Measurements from ENCODE around the gene IFITM2. TPM values are rescaled to one million over a fixed set of nuclear protein-coding genes. Genes with fewer than 3 reads are reported as not detected.

IFITM2 gene
- polyA plus RNA-seq, 1 of the 3 experiments (the other 2 are of a cell fraction): 518 TPM

DNA sequence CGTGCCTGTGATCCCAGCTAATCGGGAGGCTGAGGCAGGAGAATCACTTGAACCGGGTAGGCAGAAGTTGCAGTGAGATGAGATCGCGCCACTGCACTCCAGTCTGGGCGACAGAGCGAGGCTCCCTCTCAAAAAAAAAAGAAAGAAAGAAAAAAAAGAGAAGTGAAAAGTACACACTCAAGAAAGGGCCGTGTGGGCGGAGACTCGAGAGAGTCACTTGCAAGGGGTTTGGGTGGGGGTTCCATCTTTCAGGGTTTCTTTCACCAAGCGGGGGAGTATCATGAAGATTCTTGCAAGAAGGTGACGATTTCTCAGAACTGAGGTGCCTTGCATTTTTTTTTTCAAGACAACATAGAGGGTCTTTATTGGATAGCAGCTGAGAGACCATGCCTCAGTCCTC is 4.3 kb upstream of the IFITM2 start:
- WGBS (ENCODE audit: low lambda C conversion rate): 84% methylated on average over 12 of the region's 12 CpGs
- no peaks in the 10 kb centered on the region for H3K36me3 ChIP-seq (replicated peaks in 1 of 2; ENCODE audit: control insufficient read depth in 1 of 2, insufficient read depth in 2 of 2, low read length in 1 of 2)
- no peak overlapping the region for H3K4me2 ChIP-seq
- H4K20me1 ChIP-seq (ENCODE audit: insufficient read depth): no peaks in the 10 kb centered on the region
- ChIA-PET POLR2A (no interaction called here), CTCF (no interaction called here)
- no peaks in the 10 kb centered on the region for H3K27me3 ChIP-seq (ENCODE audit: insufficient read depth)
- H3K79me2 ChIP-seq (ENCODE audit: insufficient read depth): no peaks in the 10 kb centered on the region
- H3K9me3 ChIP-seq: no peaks in the 10 kb centered on the region
- H3K9ac ChIP-seq: no peak overlapping the region
- H3F3A ChIP-seq (replicated peaks; ENCODE audit: insufficient read depth): peaks cover 4% of the 10 kb centered on the region
- H3K4me3 ChIP-seq (ENCODE audit: low read depth in 2 of 2, low read length in 1 of 2): no peak overlapping the region
- no peak for DNase-seq
- TF ChIP-seq ELF1 (IDR thresholded peaks at IDR 0.05) (no peak), SMC3 (IDR thresholded peaks at IDR 0.05; ENCODE audit: low read depth, low read length) (no peak), TAF1 (IDR thresholded peaks at IDR 0.05; ENCODE audit: borderline replicate concordance, low read depth, low read length) (no peak), RAD21 (IDR thresholded peaks at IDR 0.05; ENCODE audit: low read length) (no peak), POLR2AphosphoS5 (IDR thresholded peaks at IDR 0.05; ENCODE audit: low read depth, low read length) (no peak), MXI1 (IDR thresholded peaks at IDR 0.05; ENCODE audit: low read depth, low read length) (no peak), FOXM1 (IDR thresholded peaks at IDR 0.05; ENCODE audit: low read depth) (no peak), NRF1 (IDR thresholded peaks at IDR 0.05; ENCODE audit: low read depth, low read length) (no peak), CHD2 (IDR thresholded peaks at IDR 0.05; ENCODE audit: low read length, partially characterized antibody) (no peak), NFIC (IDR thresholded peaks at IDR 0.05; ENCODE audit: borderline replicate concordance) (no peak), FOSL2 (IDR thresholded peaks at IDR 0.05; ENCODE audit: borderline replicate concordance, low read depth) (no peak)
- TF ChIP-seq, protein P1, sequence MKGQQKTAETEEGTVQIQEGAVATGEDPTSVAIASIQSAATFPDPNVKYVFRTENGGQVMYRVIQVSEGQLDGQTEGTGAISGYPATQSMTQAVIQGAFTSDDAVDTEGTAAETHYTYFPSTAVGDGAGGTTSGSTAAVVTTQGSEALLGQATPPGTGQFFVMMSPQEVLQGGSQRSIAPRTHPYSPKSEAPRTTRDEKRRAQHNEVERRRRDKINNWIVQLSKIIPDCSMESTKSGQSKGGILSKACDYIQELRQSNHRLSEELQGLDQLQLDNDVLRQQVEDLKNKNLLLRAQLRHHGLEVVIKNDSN (IDR thresholded peaks at IDR 0.05; ENCODE audit: borderline replicate concordance, low read depth): no peak
- TF ChIP-seq, protein P2, sequence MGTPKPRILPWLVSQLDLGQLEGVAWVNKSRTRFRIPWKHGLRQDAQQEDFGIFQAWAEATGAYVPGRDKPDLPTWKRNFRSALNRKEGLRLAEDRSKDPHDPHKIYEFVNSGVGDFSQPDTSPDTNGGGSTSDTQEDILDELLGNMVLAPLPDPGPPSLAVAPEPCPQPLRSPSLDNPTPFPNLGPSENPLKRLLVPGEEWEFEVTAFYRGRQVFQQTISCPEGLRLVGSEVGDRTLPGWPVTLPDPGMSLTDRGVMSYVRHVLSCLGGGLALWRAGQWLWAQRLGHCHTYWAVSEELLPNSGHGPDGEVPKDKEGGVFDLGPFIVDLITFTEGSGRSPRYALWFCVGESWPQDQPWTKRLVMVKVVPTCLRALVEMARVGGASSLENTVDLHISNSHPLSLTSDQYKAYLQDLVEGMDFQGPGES (IDR thresholded peaks at IDR 0.05; ENCODE audit: low read depth, low read length): no peak
- H3K9me2 ChIP-seq: no peaks in the 10 kb centered on the region
- no peak overlapping the region for H3K27ac ChIP-seq (ENCODE audit: low read depth in 2 of 2, low read length in 1 of 2)
- H3K4me1 ChIP-seq (ENCODE audit: control insufficient read depth in 1 of 2, insufficient read depth in 2 of 2, low read depth in 1 of 2, low read length in 1 of 2): peaks cover 0 to 3% of the 10 kb centered on the region in 2 experiments; a peak in 1 of 4 replicates
- no peak overlapping the region for H2AFZ ChIP-seq (ENCODE audit: low read depth)

DNA sequence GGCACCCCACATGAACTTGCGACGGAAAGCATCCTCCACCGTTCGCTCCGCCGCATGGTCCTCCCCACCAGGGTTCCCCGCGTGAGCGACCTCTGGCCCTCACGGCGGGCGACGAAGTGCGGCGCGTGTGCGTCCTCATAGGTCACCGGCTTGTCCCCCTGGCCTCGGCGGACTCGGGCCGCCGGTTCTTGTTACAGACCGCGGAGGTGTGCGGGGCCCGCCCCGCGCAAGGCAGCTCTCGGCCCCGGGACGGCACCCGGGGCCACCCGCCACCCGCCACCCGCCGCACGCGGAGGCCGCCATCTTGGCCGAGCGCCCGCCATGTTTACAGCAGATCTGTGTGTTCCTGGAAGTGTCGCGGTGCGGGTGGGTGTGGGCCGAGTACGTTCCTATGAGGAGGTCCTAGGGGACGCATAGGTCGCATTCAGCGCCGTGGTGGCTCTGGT is 3.5 kb upstream of the IFITM2 start:
- no peak overlapping the region for H2AFZ ChIP-seq (ENCODE audit: low read depth)
- H3K4me1 ChIP-seq (ENCODE audit: control insufficient read depth in 1 of 2, insufficient read depth in 2 of 2, low read depth in 1 of 2, low read length in 1 of 2): peaks cover 0 to 3% of the 10 kb centered on the region in 2 experiments; a peak in 1 of 4 replicates
- no peaks in the 10 kb centered on the region for H3K27me3 ChIP-seq (ENCODE audit: insufficient read depth)
- H3K27ac ChIP-seq (ENCODE audit: low read depth in 2 of 2, low read length in 1 of 2): no peak overlapping the region
- H3K9me3 ChIP-seq: no peaks in the 10 kb centered on the region
- POLR2A ChIA-PET: no interaction called here
- H3K79me2 ChIP-seq (ENCODE audit: insufficient read depth): peaks cover under 1% of the 10 kb centered on the region; the same call in 1 of the 2 replicates
- no peak overlapping the region for H3K4me2 ChIP-seq
- no peaks in the 10 kb centered on the region for H3K9me2 ChIP-seq
- H3F3A ChIP-seq (replicated peaks; ENCODE audit: insufficient read depth): peaks cover 4% of the 10 kb centered on the region
- TF ChIP-seq YY1 (IDR thresholded peaks at IDR 0.05; ENCODE audit: low read depth) (no peak), EZH2phosphoT487 (IDR thresholded peaks at IDR 0.05; ENCODE audit: borderline replicate concordance, low read depth) (no peak)
- DNase-seq: no peak
- no peaks in the 10 kb centered on the region for H4K20me1 ChIP-seq (ENCODE audit: insufficient read depth)
- H3K4me3 ChIP-seq (ENCODE audit: low read depth in 2 of 2, low read length in 1 of 2): no peak overlapping the region
- no peaks in the 10 kb centered on the region for H3K36me3 ChIP-seq (replicated peaks in 1 of 2; ENCODE audit: control insufficient read depth in 1 of 2, insufficient read depth in 2 of 2, low read length in 1 of 2)
- WGBS (ENCODE audit: low lambda C conversion rate): 83% methylated on average over 44 of the region's 52 CpGs
- no peak overlapping the region for H3K9ac ChIP-seq
- CTCF ChIA-PET: interaction anchor here (0.9 to 3.3 kb wide), 7 partner anchors 13 to 105 kb away, joined by 3 to 24 read pairs (median 4); no protein-coding TSS in a partner anchor
